Adipocyte (in vitro differentiated cells): ENCODE results near the gene CADPS.

Experiments
- DNase-seq: peaks from one replicate; pipeline ENCODE4 v3.0.0-alpha.2; 2015; ENCODE audit warnings: low read depth
- H3K27me3 ChIP-seq: replicated peaks from 2 replicates; pipeline ENCODE4 v1.7.0; 2013; ENCODE audit warnings: mild to moderate bottlenecking, low read length, moderate library complexity; ENCODE audit not compliant: control insufficient read depth, insufficient read depth
- H3K36me3 ChIP-seq: 2 replicates; pipeline ENCODE4 v1.7.0; 2013; ENCODE audit warnings: low read length, mild to moderate bottlenecking, moderate library complexity; ENCODE audit not compliant: control insufficient read depth, insufficient read depth, severe bottlenecking
- H3K4me1 ChIP-seq: 2 replicates; pipeline ENCODE4 v1.7.0; 2013; ENCODE audit warnings: mild to moderate bottlenecking, low read length, moderate library complexity; ENCODE audit not compliant: control insufficient read depth, insufficient read depth
- H3K4me3 ChIP-seq: 2 replicates; pipeline ENCODE4 v1.7.0; 2013; ENCODE audit warnings: mild to moderate bottlenecking, low read length, moderate library complexity
- H3K9ac ChIP-seq: 2 replicates; pipeline ENCODE4 v1.7.0; 2013; ENCODE audit warnings: mild to moderate bottlenecking, low read length, moderate library complexity
- H3K9me3 ChIP-seq: 2 replicates; pipeline ENCODE4 v1.7.0; 2013; ENCODE audit warnings: mild to moderate bottlenecking, low read length, moderate library complexity; ENCODE audit not compliant: control insufficient read depth

Gene CADPS

DNA sequence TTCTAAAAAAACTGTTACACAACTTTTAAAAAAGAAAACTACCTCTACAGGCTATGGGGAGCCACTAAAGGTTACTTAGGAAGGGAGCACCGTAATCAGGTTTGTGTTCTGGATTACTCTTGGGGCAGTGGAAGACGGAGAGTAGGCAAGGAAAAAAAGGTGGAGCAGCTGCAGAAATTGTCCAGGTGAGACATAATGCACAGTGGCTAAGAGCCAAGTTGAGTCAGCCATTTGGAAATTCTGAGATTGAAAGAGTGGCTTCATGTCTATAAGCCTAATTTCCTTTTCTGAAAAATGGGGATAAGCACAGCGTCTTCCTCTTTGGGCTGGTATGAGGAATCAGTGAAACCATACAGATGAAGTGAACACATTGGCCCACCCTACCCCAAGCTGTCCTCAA lies 195.2 kb downstream of the CADPS start:
- Histone ChIP-seq H3K9me3 (no peaks in the 10 kb centered on the region), H3K27me3 (peaks cover 4% of the 10 kb centered on the region), H3K9ac (no peak overlapping the region), H3K36me3 (no peaks in the 10 kb centered on the region), H3K4me3 (no peak overlapping the region), H3K4me1 (no peaks in the 10 kb centered on the region)
- no peak for DNase-seq

DNA sequence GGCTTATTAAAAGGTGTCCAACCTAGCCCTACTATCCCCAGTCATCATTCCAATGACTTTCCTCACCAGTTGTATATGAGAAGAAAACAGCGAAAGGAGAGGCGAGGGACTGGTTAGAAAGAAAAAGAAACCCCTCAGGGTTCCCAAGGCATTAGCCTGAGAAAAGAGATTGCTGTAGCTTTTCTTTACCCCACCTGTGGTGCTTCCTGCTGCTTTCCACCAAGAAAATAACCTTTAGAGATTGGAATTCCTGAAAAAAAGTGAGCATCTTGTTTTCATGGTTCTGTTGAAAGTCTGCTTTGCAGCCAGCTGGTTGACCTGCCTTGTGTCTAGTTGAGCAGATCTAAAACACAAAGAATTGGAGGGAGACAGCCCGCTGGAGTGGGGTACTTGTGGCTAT lies 196.4 kb downstream of the CADPS start:
- no peaks in the 10 kb centered on the region for H3K9me3 ChIP-seq
- no peak overlapping the region for H3K9ac ChIP-seq
- H3K4me3 ChIP-seq = no peak overlapping the region
- H3K27me3 ChIP-seq = peaks cover 3% of the 10 kb centered on the region
- no peaks in the 10 kb centered on the region for H3K36me3 ChIP-seq
- no peak for DNase-seq
- no peaks in the 10 kb centered on the region for H3K4me1 ChIP-seq

DNA sequence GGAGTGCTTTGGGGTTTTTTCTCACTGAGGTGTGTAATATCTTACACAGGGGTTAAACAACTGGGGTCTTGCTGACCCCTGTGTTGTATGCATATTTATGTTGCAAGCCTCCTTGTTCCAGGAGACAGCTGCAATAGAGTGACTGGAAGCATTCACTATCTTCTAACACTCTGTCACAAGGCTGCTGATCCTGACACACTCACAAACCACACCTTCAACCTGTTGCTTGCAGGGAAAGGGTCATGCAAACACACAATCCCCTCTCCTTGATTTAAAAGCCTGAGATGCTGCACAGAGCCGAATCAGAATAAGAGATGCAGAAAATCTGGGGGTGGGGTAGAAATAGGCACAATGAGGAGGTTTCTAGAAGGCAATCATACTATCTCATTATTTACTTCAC lies 197.3 kb downstream of the CADPS start:
- Histone ChIP-seq H3K36me3 (no peaks in the 10 kb centered on the region), H3K4me1 (no peaks in the 10 kb centered on the region), H3K27me3 (no peaks in the 10 kb centered on the region), H3K9ac (no peak overlapping the region), H3K9me3 (no peaks in the 10 kb centered on the region), H3K4me3 (no peak overlapping the region)
- DNase-seq = no peak

DNA sequence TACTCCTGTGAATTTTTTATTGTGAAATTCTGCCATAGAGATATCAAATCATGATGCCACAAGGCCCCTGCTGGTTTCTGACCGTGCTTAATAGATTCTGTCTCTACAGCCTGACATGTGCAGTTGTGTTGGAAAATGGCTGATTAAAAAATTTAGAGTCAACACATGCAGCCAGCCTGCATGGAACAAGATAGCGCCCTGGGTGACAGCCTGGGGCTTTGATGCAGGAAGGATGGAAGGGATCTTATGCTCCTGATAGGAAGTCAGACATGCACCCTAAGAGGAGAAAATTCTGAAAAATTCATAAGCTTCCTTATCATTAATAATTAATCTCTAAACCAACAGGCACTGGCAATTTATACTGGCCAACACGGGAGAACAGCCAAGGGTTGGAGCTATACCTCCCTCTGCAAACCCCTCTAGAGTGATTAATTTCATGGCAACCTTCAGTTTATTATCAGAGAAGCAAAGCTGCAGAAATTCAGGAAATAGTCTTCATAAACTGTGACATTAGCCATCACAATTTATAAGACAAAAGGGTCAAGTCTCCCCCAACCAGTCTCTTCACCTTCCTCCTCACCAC lies 198.4 kb downstream of the CADPS start:
- Histone ChIP-seq H3K4me3 (no peak overlapping the region), H3K9me3 (no peaks in the 10 kb centered on the region), H3K36me3 (no peaks in the 10 kb centered on the region), H3K27me3 (no peaks in the 10 kb centered on the region), H3K4me1 (no peaks in the 10 kb centered on the region), H3K9ac (no peak overlapping the region)
- DNase-seq = no peak

DNA sequence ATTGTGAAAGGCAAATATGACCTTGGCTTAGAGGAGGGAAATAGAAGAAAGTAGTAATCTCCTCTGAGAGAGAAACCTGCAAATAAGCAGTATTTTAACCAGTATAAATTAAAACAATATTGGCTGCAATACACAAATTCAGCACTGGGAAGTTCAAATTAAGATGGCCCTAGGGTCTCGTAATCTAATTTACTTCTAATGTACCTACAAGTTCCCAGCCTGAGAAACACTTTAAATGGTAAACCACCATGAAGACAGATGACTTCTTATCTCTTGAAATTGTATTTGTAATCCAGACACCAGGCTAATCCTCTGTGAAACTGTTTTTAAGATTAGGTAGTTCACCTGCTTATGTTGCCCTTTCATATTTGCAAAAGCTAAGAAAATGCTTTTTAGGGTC lies 199.7 kb downstream of the CADPS start:
- DNase-seq = no peak
- Histone ChIP-seq H3K36me3 (no peaks in the 10 kb centered on the region), H3K9me3 (no peaks in the 10 kb centered on the region), H3K27me3 (no peaks in the 10 kb centered on the region), H3K9ac (no peak overlapping the region), H3K4me3 (no peak overlapping the region), H3K4me1 (peaks cover 3% of the 10 kb centered on the region)

DNA sequence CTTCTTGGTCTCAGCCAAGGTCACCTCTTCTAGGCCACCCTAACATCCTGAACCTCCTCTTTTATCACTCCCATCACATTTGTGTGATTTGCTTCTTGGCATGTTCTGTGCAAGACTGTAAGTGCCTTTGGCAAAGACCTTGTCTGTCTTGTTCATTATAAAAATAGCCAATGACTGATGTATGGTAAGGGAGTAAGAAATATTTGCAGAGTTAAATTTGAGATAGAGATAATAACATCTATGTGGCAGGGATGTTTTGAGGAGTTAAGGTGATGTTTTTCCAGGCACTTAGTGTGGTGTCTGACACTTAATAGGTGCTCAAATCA lies 202.3 kb downstream of the CADPS start:
- Histone ChIP-seq H3K9me3 (no peaks in the 10 kb centered on the region), H3K27me3 (peaks cover 9% of the 10 kb centered on the region), H3K4me1 (peaks cover 8% of the 10 kb centered on the region), H3K36me3 (no peaks in the 10 kb centered on the region), H3K4me3 (no peak overlapping the region), H3K9ac (no peak overlapping the region)
- DNase-seq = no peak

DNA sequence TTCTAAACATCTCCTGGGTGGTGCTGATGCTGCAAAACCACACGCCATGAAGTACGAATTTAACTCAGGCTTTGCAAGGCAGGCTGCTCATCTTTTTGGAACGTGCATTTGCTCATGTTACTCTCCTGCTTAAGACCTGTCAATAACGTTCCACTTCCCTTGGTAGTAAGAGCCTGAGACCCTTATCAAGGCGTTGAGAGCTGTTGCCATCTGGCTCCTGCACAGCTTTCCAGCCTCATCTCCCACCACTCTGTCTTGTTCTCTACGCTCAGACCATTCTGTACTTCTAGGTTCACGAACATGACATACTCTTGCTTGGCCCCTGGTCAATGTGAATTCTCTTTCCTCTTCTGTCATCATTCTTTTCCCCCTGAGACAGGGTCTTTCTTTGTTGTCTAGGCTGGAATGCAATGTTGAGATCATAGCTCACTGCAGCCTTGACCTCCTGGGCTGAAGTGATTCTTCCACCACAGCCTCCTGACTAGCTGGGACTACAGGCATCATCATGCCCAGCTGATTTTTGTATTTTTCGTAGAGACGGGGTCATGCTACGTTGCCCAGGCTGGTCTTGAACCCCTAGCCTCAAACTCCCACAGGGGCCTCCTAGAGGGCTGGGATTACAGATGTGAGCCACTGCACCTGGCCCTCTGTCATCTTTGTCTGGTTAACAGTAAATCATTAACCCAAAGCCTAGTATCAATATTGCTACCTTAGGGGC lies 202.8 kb downstream of the CADPS start:
- Histone ChIP-seq H3K4me3 (no peak overlapping the region), H3K4me1 (peaks cover 8% of the 10 kb centered on the region), H3K9me3 (no peaks in the 10 kb centered on the region), H3K9ac (no peak overlapping the region), H3K27me3 (peaks cover 15% of the 10 kb centered on the region), H3K36me3 (no peaks in the 10 kb centered on the region)
- DNase-seq = no peak

DNA sequence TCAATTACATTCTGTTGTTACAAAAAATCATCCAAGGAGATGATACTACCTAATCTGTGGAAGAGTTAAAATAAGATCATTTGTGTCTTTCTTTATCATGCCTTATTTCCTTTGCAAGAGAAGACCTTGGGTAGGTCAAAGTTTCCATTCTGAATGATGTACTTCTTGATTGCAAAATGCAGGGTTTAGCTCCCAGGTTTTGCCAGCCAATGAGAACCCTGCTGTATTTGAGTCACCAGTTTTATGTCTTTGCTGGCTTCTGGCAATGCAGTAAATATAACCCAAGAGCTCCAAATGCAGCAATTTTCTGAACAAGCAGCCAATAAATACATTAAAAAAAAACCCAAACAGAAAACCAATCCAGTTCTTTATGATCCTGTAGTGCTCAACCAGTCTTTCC lies 204.9 kb downstream of the CADPS start:
- H3K4me1 ChIP-seq = peaks cover 8% of the 10 kb centered on the region
- H3K4me3 ChIP-seq = no peak overlapping the region
- H3K9me3 ChIP-seq = no peaks in the 10 kb centered on the region
- peaks cover 28% of the 10 kb centered on the region for H3K27me3 ChIP-seq
- H3K9ac ChIP-seq = no peak overlapping the region
- no peak for DNase-seq
- H3K36me3 ChIP-seq = no peaks in the 10 kb centered on the region

DNA sequence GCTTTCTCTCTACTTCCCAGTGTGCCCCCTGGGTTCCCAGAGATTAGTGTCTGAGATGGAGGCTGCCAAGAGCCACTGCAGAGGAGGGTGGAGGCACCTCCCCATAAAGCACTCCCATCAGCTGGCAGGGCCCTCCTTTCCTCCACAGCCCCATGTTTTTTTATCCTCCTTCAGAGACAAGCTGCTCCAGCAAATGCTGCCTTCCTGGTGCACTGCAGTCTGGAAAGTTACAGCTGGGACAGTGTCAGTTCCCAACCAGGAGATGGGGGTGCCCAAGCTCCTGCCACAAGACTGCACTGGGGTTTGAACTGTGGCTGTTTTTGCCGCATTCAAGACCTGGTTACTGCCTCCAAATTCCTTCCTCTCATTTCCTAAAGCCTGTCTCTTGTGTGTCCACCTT lies 206.1 kb downstream of the CADPS start:
- Histone ChIP-seq H3K4me1 (peaks cover 8% of the 10 kb centered on the region), H3K4me3 (no peak overlapping the region), H3K9me3 (no peaks in the 10 kb centered on the region), H3K9ac (no peak overlapping the region), H3K27me3 (peaks cover 36% of the 10 kb centered on the region), H3K36me3 (no peaks in the 10 kb centered on the region)
- DNase-seq = no peak

DNA sequence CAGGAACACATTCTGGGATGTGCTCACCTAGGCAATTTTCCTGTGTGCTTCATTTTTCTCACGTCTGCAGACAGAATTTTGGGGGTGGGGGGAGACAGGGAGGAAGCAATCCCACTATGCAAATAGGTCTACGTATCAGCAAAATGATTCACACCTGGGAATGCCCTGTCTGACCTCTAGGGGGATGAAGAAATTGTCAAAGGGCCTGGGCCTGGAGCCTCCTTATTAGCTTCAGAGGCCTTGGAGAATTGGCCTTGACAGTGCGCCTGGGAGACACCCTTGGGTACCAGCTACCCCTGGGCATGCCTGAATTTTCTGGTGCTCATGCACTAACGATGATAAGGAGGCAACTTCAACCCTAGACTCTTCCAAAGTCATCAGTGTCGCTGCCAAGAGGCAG lies 207.5 kb downstream of the CADPS start:
- H3K4me3 ChIP-seq = no peak overlapping the region
- H3K9ac ChIP-seq = no peak overlapping the region
- H3K9me3 ChIP-seq = no peaks in the 10 kb centered on the region
- peaks cover 40% of the 10 kb centered on the region for H3K27me3 ChIP-seq
- H3K36me3 ChIP-seq = no peaks in the 10 kb centered on the region
- H3K4me1 ChIP-seq = peaks cover 8% of the 10 kb centered on the region
- DNase-seq = no peak

DNA sequence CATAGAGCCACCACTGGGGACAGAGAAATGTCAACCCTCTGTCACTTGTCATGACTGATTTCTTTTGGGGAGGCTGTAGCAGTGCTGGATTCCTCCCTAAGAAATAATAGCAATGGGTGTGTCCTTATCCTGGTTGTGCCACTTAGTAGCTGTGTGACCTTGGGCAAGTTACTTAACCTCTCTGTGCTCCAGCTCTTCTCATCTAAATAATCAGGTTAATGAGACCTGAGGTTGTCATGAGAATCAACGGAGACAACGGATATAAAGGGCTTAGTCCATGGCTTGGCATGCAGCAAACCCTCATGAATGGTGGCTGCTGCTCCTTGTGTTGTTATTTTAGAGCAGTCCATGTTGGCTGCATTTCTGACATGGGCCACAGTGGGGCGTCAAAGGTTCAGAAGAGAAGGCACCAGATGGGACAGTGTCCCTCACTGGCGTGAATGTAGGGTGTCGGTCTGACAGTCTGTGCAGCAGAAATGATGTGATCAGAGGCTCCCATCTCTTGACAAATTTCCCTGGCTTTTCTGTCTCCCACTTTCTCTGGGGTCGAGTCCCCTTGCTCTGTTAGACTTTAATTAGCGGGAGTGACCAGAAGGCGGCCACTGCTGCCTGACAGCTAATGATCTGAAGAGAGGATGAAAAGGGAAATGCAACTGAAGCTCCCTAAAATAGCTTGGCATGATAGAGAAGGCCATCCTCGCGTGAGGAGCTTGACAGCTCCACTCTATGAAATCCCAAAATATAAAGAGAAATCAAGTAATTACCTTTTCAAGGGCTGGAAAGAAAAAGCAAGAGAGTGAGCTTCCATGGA lies 209.4 kb downstream of the CADPS start:
- Histone ChIP-seq H3K4me1 (peaks cover 8% of the 10 kb centered on the region), H3K36me3 (no peaks in the 10 kb centered on the region), H3K4me3 (peak overlapping the region; percentile 17), H3K9me3 (no peaks in the 10 kb centered on the region), H3K27me3 (peaks cover 43% of the 10 kb centered on the region), H3K9ac (no peak overlapping the region)
- DNase-seq = peak; percentile 83
